HG03442 (cell line): ENCODE measurements around the gene KCNJ6.
"Not testable (repeated sequence)": the region's sequence is repeated elsewhere in the genome, so short reads cannot be mapped to it uniquely, and the experiment has no call there.

ENCODE experiments used
- ATAC-seq: cut with Tn5 transposase; IDR thresholded peaks from one replicate; pipeline ENCODE4 v1.9.1; 2021; ENCODE audit warnings: mild to moderate bottlenecking, moderate library complexity; ENCODE audit not compliant: unreplicated experiment

Gene KCNJ6

DNA sequence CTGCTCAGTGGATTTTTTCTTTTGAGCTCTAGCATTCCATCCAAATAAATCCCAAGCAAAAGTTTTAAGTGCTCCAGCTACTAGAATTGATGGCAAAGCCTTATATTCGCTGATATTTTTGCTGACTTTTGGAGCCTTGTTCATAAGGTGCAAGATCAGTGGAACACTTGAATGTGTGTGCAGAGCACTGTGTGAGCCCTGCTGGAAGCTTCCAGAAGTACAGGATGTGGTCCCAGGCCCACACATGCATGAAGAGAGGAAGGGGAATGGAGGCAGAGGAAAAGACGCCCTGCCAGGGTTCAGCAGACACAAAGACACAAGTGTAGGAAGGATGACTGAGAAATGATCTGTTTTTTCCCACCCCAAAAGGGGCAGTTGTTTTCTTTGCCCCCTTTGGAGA is 169.4 kb downstream of the KCNJ6 start:
- ATAC-seq: no peak

DNA sequence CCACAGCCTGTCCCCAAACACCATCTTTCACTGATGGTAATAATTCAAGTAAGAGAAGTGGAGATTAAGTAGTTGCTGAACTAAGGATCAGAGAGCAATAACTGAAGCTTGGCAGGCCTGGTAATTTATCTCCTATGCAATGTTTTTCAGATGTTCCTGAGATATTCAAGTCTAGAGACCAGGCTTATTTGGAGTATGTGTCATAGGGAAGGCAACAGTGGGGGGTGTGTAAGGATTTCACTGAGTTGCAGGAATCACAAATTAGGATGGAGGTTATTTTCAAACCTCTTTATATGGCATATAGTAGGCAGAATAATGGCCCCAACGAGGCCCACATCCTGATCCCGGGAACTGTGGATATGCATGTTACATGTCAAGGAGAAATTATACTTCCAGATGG is 171.7 kb downstream of the KCNJ6 start:
- ATAC-seq: no peak

DNA sequence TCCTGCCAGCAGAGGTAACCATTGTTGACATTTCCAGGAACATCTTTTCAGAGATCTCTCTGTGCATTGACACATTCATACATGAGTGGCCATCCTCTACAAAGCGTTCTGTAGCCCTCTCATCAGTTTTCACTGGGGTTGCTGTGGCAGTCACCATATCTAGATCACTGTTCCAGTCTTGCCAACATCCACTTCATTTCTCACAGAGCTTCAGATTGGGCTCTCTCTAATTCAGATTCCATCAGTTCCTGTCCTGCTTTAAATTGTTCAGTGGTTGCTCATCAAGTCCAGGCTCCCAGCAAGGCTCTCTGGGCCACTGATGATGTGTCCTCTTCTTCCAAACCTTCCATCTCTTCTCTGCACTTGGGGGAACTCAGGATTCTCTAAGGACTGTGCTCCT is 173.7 kb downstream of the KCNJ6 start:
- no peak for ATAC-seq

DNA sequence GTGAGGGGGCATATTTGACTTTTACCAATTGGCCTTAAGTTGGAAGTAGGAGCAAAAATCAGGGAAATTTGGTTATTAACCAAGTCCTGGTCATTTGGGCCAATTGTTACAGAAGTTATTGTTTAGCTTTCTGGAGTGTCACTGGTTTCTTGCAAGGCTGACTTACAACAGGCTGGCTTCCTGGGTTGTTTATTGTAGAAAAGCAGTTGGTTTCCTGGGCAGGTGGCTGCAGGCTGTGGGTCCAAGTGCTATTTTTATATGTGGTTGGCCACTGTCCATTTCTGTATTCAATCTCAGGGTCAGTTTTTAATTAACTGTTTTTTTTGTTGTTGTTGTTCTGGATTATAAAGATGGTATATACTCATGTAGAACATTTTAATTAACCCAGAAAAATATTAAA is 174.1 kb downstream of the KCNJ6 start:
- ATAC-seq: no peak

DNA sequence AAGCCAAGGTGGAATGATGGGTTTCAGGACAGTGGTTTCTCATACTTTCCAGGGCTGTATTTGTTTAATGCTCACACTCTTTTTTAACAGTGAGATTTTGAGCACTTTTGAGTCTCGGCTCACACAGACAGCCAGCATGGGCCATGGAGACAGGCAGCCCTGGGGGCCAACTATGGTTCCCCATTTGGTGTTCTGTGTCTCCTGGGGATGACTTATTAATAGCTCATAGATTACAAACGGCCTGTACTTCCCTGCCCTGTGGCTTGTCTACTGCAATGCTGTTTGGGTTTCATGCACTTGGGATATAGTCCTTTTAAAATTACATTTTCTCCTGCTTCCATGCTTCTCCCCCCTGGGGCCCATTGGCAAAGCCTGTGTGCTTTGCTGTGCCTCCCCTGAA is 178.3 kb downstream of the KCNJ6 start:
- ATAC-seq: no peak

DNA sequence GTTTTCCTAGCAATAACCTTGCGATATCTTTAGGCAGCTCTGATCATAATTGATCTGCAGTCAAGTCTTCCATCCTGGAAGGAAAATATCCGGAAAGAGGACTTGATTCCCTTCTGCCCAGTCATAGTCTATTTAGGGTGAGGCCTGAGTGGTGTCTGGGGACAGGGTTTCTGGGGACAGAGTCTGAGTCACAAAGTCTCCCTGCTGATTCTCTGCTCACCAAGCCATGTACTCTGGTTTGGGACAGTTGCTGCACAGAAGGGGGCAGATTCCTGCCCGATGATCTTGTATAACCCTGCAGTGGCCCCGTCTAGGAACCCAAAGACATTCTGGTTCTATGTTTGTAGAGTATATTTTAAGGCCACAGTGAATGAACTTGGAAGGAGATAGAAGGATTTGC is 178.8 kb downstream of the KCNJ6 start:
- ATAC-seq: no peak

DNA sequence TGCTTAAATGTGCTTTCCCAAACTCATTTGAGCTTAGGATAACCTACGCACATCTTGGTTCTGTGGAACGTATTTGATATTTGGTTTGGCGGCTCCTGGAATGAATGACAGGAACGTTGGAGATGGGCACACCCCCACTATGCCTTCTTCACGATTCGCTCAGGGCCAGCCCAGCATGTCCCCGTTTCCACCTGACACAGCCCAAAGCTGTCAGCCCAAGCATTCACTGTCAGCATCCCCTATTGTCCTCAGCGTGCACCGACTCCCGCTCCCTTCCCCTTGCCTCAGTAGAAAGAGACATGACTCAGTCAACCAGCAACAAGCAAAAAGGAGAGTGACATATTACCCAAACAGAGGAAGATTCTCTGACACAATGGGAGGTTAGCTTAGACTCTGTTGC is 181.4 kb downstream of the KCNJ6 start:
- ATAC-seq: no peak

DNA sequence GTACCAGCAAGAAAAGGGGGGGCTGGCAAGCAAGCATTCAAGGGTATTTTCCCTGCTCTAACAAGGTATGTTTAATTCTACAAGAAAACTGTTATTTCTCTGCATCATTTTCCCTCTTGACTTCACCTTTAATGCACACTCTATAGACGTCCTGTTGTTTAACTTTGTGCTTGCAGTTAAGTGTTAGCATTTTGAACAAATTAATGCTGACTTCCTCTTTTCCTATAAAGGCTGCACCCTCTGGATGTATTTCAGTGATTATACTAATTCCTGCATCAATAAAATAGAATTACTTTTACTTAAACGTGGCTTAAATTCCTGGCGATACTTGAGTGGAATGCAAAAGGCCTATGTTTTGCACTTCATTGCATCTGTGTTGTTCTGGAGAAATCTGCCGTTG is 183.3 kb downstream of the KCNJ6 start:
- ATAC-seq: no peak

DNA sequence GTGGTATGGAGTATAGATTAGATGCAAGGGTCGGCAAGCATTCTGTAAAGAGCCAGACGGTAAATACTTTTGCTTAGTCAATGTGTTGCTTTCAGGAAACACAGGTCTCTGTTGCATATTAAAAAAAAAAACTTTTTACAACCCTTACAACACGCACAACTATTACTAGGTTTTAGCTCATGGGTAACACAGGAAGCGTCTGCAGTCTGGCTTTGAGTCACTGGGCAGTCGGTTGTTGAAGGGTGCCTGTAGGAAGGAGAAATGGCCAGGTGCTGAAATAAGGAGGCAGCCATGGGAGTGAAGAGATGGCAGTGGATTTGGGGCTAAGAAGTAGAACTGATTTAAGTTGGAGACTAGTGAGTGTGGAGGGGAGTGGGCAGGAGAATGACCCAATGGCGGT is 192.1 kb downstream of the KCNJ6 start:
- no peak for ATAC-seq

DNA sequence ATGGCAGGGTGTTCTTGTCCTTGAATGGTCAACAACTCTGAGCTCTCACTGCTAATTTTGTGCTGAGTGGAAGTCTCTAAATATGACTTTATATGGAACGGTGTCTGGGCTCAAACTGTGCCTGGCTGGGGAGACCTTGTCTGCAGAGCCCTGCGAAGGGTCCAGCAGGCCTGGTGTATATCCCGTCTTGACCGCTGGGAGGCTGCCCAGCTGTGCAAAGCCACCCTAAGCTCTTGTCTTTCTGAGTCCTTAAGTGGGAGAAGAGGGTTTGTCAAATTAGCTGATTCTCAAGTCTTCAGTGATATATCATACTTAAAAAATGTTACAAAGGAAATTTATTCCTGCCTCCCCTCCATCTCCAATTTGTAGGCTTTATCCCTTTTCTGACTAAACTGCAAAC is 198.7 kb downstream of the KCNJ6 start:
- ATAC-seq: no peak

DNA sequence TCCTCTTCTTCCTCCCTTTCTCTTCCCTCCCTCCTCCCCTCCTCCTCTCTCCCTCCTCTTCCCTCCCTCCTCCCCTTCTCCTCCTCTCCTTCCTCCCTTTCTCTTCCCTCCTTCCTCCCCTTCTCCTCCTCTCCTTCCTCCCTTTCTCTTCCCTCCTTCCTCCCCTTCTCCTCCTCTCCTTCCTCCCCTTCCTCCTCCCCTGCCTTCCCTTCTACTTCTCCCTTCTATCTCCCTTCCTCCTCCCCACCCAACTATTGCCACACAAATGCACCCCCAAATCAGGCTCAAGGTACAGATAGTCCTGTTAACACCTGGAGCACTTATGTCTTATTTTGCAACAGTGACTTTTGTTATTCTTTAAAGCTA is 203.7 kb downstream of the KCNJ6 start:
- ATAC-seq: not testable (repeated sequence)

DNA sequence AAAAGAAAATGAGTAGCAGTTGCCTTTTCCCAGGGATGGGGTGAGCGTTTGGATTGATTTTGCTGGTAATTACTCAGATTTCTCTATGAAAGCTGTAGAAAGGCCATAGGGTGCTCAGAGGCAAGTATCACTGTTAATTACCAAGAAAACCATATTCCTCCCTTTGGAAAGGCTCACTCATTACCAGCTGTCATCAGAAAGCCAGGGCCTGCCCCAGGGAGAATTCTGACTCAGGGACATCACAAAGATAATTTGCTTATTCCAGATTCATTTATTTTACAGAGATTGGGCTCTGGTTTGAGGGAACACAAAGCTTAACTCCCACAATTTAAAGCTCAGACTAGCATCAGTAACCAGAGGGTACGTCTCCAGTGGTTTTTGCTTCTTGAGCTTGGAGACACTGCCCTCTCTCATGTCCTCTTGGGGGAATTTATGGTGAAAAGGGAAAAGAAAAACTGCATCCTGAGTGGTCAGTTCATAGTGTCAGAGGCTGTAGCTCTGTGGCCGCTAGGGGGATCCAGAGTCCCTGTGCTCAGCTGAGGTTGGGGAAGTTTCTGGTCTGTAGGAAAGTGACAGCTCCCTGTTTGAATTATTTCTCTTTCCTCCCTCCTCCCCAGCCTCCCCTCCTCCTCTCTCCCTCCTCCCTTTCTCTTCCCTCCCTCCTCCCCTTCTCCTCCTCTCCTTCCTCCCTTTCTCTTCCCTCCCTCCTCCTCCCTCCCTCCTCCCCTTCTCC is 204.3 kb downstream of the KCNJ6 start:
- ATAC-seq: peak; percentile 49

DNA sequence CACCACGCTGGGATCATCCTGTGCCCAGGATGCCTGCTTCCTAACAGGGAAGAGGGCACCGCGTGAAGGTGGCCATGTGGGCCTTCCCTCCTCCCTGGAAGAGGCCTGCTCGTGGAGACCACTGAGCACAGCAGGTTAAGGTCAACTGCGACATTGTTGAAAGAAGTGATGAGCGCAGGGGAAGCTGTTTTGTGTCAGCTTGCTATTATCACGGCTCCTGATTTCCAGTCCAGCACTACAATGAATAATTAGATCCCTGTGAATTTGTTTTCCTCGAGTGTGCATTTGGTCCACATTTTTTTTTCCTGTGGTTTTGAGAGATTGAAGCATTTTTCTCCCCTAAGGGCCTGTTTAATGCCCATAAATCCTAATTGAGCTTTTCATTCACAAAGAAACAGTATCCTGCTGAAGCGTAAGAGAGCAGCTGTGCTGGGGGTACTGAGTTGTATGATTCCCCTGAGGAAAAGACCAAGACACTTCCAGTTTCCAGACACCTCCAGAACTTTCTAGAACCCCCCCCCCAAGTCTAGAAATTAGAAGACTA is 204.9 kb downstream of the KCNJ6 start:
- no peak for ATAC-seq

DNA sequence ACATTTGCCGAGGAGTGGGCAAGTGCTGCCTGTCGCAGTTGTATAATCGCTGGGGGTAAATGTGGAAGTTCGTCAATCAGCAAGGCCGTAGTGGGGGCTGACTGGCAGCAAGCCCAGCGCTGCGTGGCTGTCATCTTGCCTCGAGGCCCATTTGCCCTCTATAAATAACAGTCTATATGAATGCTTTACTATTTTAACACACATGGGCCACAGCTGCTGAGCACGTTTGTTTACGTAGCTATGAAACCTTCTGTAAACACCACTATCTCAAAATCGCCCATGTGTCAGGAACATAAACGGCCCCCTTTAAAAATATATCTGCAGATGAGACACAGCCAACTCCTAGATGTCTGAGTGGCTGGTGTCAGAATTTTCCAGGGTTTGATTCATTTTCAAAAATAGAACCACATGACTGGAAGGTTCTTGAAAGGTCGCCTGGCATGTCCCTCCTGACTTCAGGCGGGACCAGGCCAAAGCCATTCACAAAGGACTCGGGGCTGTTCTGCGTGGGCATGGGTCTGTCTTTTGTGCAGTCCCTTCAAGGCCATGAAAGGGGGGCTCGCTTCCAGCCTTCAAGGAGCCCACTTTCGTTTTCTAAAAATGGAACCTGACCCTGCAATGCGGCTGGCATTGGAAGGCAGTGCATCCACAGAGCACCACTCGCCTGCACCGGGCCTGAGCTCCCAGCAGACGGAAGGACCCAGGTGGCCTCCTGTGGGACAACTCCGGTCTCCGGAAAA is 205.5 kb downstream of the KCNJ6 start:
- no peak for ATAC-seq

DNA sequence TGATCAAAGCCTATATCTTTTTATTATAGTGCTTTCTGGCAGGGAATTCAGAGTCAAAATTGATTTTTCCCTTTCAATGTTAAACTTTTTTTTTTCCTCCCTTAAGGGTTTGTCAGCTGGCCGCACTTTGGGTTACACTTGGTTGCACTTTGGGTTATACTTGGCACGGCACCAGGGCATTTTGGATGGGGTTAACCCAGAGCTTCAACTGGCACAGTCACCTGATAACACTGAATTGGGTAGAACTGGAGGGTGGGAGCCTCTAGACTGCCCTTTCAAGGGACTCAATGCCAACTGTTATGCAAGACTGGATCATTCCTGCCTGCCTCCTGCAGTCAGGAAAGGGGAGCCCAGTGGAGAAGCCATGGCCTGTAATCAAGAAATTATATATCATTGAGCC is 211.5 kb downstream of the KCNJ6 start:
- ATAC-seq: no peak

DNA sequence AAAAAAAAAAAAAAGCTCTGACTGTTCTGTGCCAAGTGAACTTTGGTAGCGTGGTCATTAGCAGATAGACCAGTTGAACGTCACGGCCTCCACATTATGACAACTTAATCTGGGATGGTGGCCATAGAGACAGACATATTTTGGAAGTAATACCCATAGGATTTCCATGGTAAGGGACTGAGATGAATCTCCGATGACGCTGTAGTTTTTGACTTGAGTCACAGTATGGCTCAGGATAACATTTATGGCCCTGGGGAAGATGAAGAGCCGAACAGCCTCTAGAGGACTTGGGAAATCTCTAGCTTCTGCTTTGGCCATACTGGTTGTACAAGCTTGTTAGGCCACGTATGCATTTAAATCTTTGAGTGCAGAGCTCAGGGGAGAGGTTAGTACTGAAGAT is 214.0 kb downstream of the KCNJ6 start:
- ATAC-seq: no peak

DNA sequence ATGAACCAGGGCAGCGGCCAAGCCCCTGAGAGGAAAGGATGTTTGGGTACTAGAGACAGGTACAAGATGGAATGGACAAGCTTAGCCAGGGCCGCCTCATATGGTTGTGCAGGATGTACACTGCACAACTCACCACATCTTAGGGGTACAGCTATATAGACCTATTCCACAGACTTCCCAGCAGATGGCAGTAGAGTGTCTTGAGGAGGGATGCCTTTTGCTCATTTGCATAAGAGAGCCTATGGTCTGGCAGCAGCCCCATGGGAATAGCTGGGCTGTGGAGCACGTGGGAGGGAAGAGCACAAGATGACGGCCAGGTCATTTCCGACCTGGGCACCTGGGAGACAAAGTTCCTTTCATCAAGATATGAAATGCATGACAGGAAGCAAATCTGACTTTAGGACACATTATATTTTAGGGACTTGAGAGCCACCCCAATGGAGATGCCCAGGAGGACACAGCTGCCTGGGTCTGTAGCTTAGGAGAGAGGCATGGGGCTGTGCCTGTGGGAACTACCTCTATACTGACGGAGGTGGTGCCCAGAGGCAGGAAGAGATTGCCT is 215.5 kb downstream of the KCNJ6 start:
- ATAC-seq: peak; percentile 80

DNA sequence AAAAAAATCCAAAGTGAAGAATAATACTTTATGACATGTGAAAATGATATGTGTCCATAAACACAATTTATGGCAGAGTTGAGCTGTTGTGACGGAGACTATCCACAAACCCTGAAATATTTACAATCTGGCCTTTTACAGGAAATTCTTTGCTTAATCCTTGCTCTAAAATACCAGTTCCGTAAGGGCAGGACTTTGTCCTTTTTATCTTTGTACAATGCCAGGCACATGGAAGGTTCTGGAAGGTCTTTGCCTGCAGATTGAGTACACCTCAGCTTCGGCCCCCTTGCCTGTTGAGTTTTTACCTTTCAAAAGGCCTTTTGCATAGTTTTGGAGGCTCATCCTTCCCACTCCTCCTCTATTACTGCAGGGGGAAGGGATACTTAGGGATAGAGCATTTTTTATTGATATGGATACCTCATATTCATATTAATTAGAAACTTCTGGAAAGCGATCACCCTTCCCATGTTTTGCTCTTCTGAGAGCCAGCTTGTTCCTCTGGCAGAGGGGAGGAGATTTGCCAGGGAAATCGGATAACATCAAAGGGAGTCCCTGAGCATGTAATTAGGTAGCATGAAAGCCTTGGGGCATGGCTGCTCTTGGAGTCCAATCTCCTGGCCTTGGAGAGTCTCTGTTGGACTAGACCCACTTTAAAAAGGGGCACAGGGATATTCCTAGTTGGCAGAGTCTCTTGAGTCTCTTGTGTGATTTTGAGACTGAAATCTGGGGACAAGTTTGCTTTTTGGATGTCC is 217.1 kb downstream of the KCNJ6 start:
- ATAC-seq: no peak

DNA sequence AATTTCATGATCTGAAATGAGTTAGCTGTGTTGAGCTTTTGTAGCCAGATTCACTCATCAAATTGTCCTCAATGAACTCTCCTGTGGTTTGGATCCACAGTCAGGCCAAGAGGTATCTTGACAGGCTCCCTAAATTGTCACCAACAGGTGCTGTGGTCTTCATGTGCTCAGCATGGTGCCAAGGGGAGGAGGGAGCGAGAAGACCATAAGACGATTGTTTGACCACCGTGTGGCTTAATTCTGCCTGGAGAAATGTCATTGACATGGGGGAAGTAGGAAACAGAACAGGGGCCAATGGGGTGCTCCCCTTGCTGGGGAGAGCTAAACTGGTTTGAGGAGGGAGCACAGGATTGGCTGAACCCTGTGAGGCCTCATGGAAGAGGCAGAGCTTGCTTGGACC is 219.3 kb downstream of the KCNJ6 start:
- no peak for ATAC-seq

DNA sequence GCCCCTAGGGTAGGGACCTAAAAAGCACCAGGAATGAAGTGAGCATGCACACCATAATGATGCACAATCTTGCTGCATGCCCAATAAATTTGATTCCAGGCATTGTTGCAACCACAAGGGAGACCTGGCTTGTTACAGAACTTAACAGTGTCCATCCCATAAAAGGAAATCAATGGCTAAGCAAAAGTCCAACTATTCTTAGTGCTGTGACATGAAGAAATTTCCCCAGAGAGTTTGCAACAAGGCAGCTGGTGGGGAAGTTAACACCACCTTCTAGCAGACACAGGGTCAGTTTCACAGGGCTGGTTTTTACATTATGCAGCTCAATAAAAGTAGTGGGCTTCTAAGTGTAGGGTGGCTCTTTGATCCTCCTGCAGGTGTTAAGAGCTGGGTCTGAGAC is 221.1 kb downstream of the KCNJ6 start:
- ATAC-seq: no peak

DNA sequence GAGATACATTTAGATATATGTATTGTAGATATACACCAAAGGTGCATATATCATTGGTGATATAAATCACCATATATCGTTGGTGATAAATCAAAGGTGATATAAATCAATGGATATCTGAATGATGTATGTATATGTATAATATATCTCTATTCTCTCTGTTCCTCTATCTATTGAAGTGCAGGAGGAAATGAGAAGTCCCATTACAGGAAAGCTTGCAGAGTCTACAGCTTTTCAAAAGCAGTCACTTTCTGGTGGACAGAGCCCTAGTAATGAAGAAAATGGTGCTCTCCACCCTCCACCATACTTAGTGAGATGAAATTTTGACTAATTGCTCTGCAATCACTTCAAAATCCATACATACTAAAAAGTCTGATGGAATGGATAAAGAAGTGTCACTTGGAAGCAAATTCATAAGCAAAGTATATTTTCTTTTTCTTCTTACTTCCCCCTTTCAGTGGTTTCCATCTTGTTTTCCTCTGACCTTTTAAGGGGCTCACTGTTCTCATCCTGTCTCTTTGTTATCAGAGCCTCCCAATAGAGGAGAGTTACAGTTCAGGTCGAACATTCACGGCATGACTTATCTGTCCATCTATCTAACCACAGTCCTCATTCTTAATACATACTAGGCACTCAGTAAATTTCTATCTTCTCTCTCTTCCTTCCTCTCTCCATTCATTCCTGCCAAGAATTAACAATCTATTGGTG is 227.2 kb downstream of the KCNJ6 start:
- ATAC-seq: no peak
